ENCODE data around the gene ACAA1.
"Not testable (repeated sequence)": the region's sequence is repeated elsewhere in the genome, so short reads cannot be mapped to it uniquely, and the experiment has no call there.

The ACAA1 gene

GRCh38 chr3:38084334-38085310 lies 52.3 kb downstream of the ACAA1 start:
- DNase-seq (ENCODE audit: low read depth in 2 of 2) = peak; percentile 33 to 51
- H3K4me3 ChIP-seq (replicated peaks in 1 of 2; ENCODE audit: low read depth in 2 of 2, low read length in 2 of 2) = no peak overlapping the region
- TF ChIP-seq CTCF (IDR thresholded peaks at IDR 0.05; ENCODE audit: low read depth, low read length) = no peak

GRCh38 chr3:38083871-38084333 lies 53.0 kb downstream of the ACAA1 start:
- no peak for DNase-seq (ENCODE audit: low read depth in 2 of 2)
- TF ChIP-seq CTCF (IDR thresholded peaks at IDR 0.05; ENCODE audit: low read depth, low read length) = no peak
- no peak overlapping the region for H3K4me3 ChIP-seq (replicated peaks in 1 of 2; ENCODE audit: low read depth in 2 of 2, low read length in 2 of 2)

- not testable (repeated sequence) for DNase-seq (ENCODE audit: low read depth in 2 of 2); H3K4me3 ChIP-seq (replicated peaks in 1 of 2; ENCODE audit: low read depth in 2 of 2, low read length in 2 of 2)
Measured at GRCh38 chr3:38083254-38083653, 53.7 kb downstream of the ACAA1 start.

GRCh38 chr3:38082296-38082695 lies 54.6 kb downstream of the ACAA1 start:
- DNase-seq (ENCODE audit: low read depth in 2 of 2); H3K4me3 ChIP-seq (replicated peaks in 1 of 2; ENCODE audit: low read depth in 2 of 2, low read length in 2 of 2): not testable (repeated sequence)

- DNase-seq (ENCODE audit: low read depth in 2 of 2) = not testable (repeated sequence)
Measured at GRCh38 chr3:38077073-38077472, 59.9 kb downstream of the ACAA1 start.

More at GRCh38 chr3:38077073-38077472, 59.9 kb downstream of the ACAA1 start:
- not testable (repeated sequence) for H3K4me3 ChIP-seq (replicated peaks in 1 of 2; ENCODE audit: low read depth in 2 of 2, low read length in 2 of 2)

Data from cardiac fibroblast (primary cell).